K562 (cell line): Measurements from ENCODE around the gene CARD14.

Experiments
- CTCF ChIP-seq, 3 experiments: IDR thresholded peaks in 2 of 3; conservative IDR thresholded peaks in 1 of 3; 2 replicates each; pipeline ENCODE4 v1.5.1; 2011 to 2012; ENCODE audit warnings: low read length in 3 of 3, mild to moderate bottlenecking in 3 of 3, control low read depth in 2 of 3, improper control_type of control experiment in 1 of 3, inconsistent platforms in 1 of 3, low read depth in 1 of 3, mixed read lengths in 1 of 3, moderate library complexity in 1 of 3; ENCODE audit not compliant: insufficient read depth in 2 of 3
- E2F4 ChIP-seq: sonication (generic); formaldehyde crosslinking; IDR thresholded peaks from 2 replicates; pipeline ENCODE4 v1.8.0; 2022; ENCODE audit warnings: mild to moderate bottlenecking, low read depth, missing genetic modification reagents
- EP300 ChIP-seq: IDR thresholded peaks from 2 replicates; pipeline ENCODE4 v1.6.1; 2012; ENCODE audit warnings: low read length, improper control_type of control experiment
- ESRRA ChIP-seq: fragments of 450-650 bp; IDR thresholded peaks from 2 replicates; pipeline ENCODE4 v1.6.1; 2014; ENCODE audit warnings: low read depth, mild to moderate bottlenecking, moderate library complexity, borderline replicate concordance
- EZH2 ChIP-seq: IDR thresholded peaks from 2 replicates; pipeline ENCODE4 v1.6.1; 2012; ENCODE audit warnings: low read depth, mild to moderate bottlenecking, inconsistent platforms, low read length, borderline replicate concordance
- FOXJ3 ChIP-seq: sonication (generic); formaldehyde crosslinking; IDR thresholded peaks from 2 replicates; pipeline ENCODE4 v1.4.0; 2020; ENCODE audit warnings: mild to moderate bottlenecking, missing genetic modification reagents
- KAT2B ChIP-seq: IDR thresholded peaks from one replicate; pipeline ENCODE4 v1.6.1; 2012; ENCODE audit warnings: low read depth, mild to moderate bottlenecking, control low read depth, inconsistent platforms, low read length, moderate library complexity
- POLR2A ChIP-seq: fragments of 450-650 bp; conservative IDR thresholded peaks from 2 replicates; pipeline ENCODE4 v1.6.1; 2016
- SETDB1 ChIP-seq: IDR thresholded peaks from one replicate; pipeline ENCODE4 v1.6.1; 2012; ENCODE audit warnings: low read length, control low read depth, inconsistent platforms
- SMC3 ChIP-seq: conservative IDR thresholded peaks from 2 replicates; pipeline ENCODE4 v1.6.1; 2011; ENCODE audit warnings: low read depth, low read length, improper control_type of control experiment; ENCODE audit not compliant: insufficient read depth

- TF ChIP-seq CTCF (IDR thresholded peaks at IDR 0.05 in 2 of 3, conservative IDR thresholded peaks at IDR 0.05 in 1 of 3; ENCODE audit: insufficient read depth in 2 of 3, low read depth in 1 of 3, low read length in 3 of 3), result no peak
- no peak for TF ChIP-seq KAT2B
- no peak for TF ChIP-seq FOXJ3 (CRISPR knock-in tag)
- no peak for TF ChIP-seq ESRRA
- no peak for TF ChIP-seq EZH2
- no peak for TF ChIP-seq E2F4 (CRISPR knock-in tag)
- TF ChIP-seq SMC3, result no peak
- TF ChIP-seq EP300, result no peak
- TF ChIP-seq POLR2A, result no peak; the same call in 1 of the 2 replicates
- TF ChIP-seq SETDB1, result no peak
These were observed 87.9 kb downstream of the CARD14 start for GRCh38 chr17:80257716-80258213.
